ENCODE results near the gene UBXN7.
A peak's percentile ranks its signal among the peaks of the same experiment; 100 is the strongest.
"Not testable (repeated sequence)": the region's sequence is repeated elsewhere in the genome, so short reads cannot be mapped to it uniquely, and the experiment has no call there.

UBXN7 gene

GRCh38 chr3:196355668-196356067 lies 76.6 kb downstream of the UBXN7 start:
- DNase-seq (ENCODE audit: low spot score), result no peak

GRCh38 chr3:196354132-196354531 lies 78.1 kb downstream of the UBXN7 start:
- no peak for DNase-seq (ENCODE audit: low spot score)

- no peak for DNase-seq (ENCODE audit: low spot score)
Observed at GRCh38 chr3:196351541-196351940, 80.7 kb downstream of the UBXN7 start.

- DNase-seq (ENCODE audit: low spot score), result no peak
Observed at GRCh38 chr3:196350067-196350466, 82.2 kb downstream of the UBXN7 start.

GRCh38 chr3:196348698-196349097 lies 83.5 kb downstream of the UBXN7 start:
- DNase-seq (ENCODE audit: low spot score), result no peak

- no peak for DNase-seq (ENCODE audit: low spot score)
Observed at GRCh38 chr3:196344663-196345062, 87.6 kb downstream of the UBXN7 start.

GRCh38 chr3:196343917-196344316 lies 88.3 kb downstream of the UBXN7 start:
- not testable (repeated sequence) for DNase-seq (ENCODE audit: low spot score)

GRCh38 chr3:196341137-196341536 lies 91.1 kb downstream of the UBXN7 start:
- DNase-seq (ENCODE audit: low spot score), result peak; percentile 17

- no peak for DNase-seq (ENCODE audit: low spot score)
Observed at GRCh38 chr3:196340466-196340865, 91.8 kb downstream of the UBXN7 start.

GRCh38 chr3:196339493-196340254 lies 92.6 kb downstream of the UBXN7 start:
- DNase-seq (ENCODE audit: low spot score), result peak; percentile 35

- DNase-seq (ENCODE audit: low spot score), result no peak
Observed at GRCh38 chr3:196339044-196339443, 93.2 kb downstream of the UBXN7 start.

GRCh38 chr3:196336319-196337145 lies 95.7 kb downstream of the UBXN7 start:
- DNase-seq (ENCODE audit: low spot score), result peak; percentile 7

GRCh38 chr3:196335503-196335948 lies 96.7 kb downstream of the UBXN7 start:
- DNase-seq (ENCODE audit: low spot score), result no peak

- no peak for DNase-seq (ENCODE audit: low spot score)
Observed at GRCh38 chr3:196334982-196335381, 97.2 kb downstream of the UBXN7 start.

- DNase-seq (ENCODE audit: low spot score), result no peak
Observed at GRCh38 chr3:196332168-196332567, 100.1 kb downstream of the UBXN7 start.

GRCh38 chr3:196327405-196327804 lies 104.8 kb downstream of the UBXN7 start:
- no peak for DNase-seq (ENCODE audit: low spot score)

- DNase-seq (ENCODE audit: low spot score), result no peak
Observed at GRCh38 chr3:196326936-196327335, 105.3 kb downstream of the UBXN7 start.

- DNase-seq (ENCODE audit: low spot score), result no peak
Observed at GRCh38 chr3:196323691-196324090, 108.5 kb downstream of the UBXN7 start.

GRCh38 chr3:196323016-196323415 lies 109.2 kb downstream of the UBXN7 start:
- no peak for DNase-seq (ENCODE audit: low spot score)

- no peak for DNase-seq (ENCODE audit: low spot score)
Observed at GRCh38 chr3:196321162-196321561, 111.1 kb downstream of the UBXN7 start.

- no peak for DNase-seq (ENCODE audit: low spot score)
Observed at GRCh38 chr3:196320137-196320536, 112.1 kb downstream of the UBXN7 start.

GRCh38 chr3:196317687-196318467 lies 114.3 kb downstream of the UBXN7 start, which contains the start of gene DYNLT2B:
Gene DYNLT2B (minus strand): TSS chr3:196318240. CDS start chr3:196318152, 88 bp downstream.
- DNase-seq (ENCODE audit: low spot score), result peak; percentile 93
